Measurements from ENCODE around the gene HEATR5A. TPM values are rescaled to one million over a fixed set of nuclear protein-coding genes. Genes with fewer than 3 reads are reported as not detected.
"Not testable (repeated sequence)": the region's sequence is repeated elsewhere in the genome, so short reads cannot be mapped to it uniquely, and the experiment has no call there.

HEATR5A gene
- polyA plus RNA-seq, 3 donors = 13.1 to 21.0 (median 16.8) TPM

- Histone ChIP-seq H2AFZ (ENCODE audit: insufficient read depth, low read depth, low read length, poor library complexity, severe bottlenecking) (peak overlapping the region; percentile 6), H3K27me3 (ENCODE audit: control insufficient read depth in 2 of 2, insufficient read depth in 2 of 2, low read length in 2 of 2) (no peaks in the 10 kb centered on the region), H3K4me2 (replicated peaks; ENCODE audit: extremely low read depth, low read length, poor library complexity, severe bottlenecking) (no peak overlapping the region), H3K4me1 (ENCODE audit: control insufficient read depth in 1 of 2, insufficient read depth in 2 of 2, low read length in 2 of 2) (peaks cover 5 to 15% of the 10 kb centered on the region in 2 donors), H3K9me3 (replicated peaks in 1 of 2; ENCODE audit: control insufficient read depth in 1 of 2, insufficient read depth in 1 of 2, low read length in 2 of 2) (no peaks in the 10 kb centered on the region), H3K36me3 (replicated peaks in 1 of 2; ENCODE audit: control insufficient read depth in 1 of 2, insufficient read depth in 2 of 2, low read length in 2 of 2) (no peaks in the 10 kb centered on the region), H3K27ac (ENCODE audit: low read depth in 1 of 2, low read length in 2 of 2) (no peak overlapping the region), H3K4me3 (replicated peaks in 1 of 3; ENCODE audit: low read depth in 2 of 3, low read length in 3 of 3) (no peak overlapping the region), H4K20me1 (ENCODE audit: insufficient read depth, low read length) (no peaks in the 10 kb centered on the region), H3K79me2 (ENCODE audit: insufficient read depth, low read length) (no peaks in the 10 kb centered on the region), H3K9ac (ENCODE audit: insufficient read depth, low read length, poor library complexity, severe bottlenecking) (no peak overlapping the region)
- Mint-ChIP-seq H3K9me3 (peaks cover 0 to 4% (median 0%) of the 10 kb centered on the region in 7 donors), H3K4me3 (no peak overlapping the region), H3K27ac (no peak overlapping the region), H3K36me3 (peaks cover 0 to 3% of the 10 kb centered on the region in 2 donors), H3K4me1 (peaks cover 20% of the 10 kb centered on the region), H3K27me3 (ENCODE audit: low read depth in 3 of 3) (no peaks in the 10 kb centered on the region)
- intact Hi-C loops (cut with micrococcal nuclease) = no loop called here
- TF ChIP-seq CTCF (IDR thresholded peaks at IDR 0.05) = no peak
- DNase-seq = no peak
- WGBS (ENCODE audit: insufficient coverage) = no CpG with 5 or more reads among the region's 1 CpG
These were observed 163.2 kb downstream of the HEATR5A start for GRCh38 chr14:31257244-31257553.

- Mint-ChIP-seq H3K4me3 (no peak overlapping the region), H3K27me3 (ENCODE audit: low read depth in 3 of 3) (no peaks in the 10 kb centered on the region), H3K9me3 (peaks cover 0 to 4% (median 0%) of the 10 kb centered on the region in 7 donors), H3K36me3 (peaks cover 0 to 3% of the 10 kb centered on the region in 2 donors), H3K4me1 (peaks cover 18% of the 10 kb centered on the region), H3K27ac (no peak overlapping the region)
- no peak for DNase-seq
- TF ChIP-seq CTCF (IDR thresholded peaks at IDR 0.05) = no peak
- Histone ChIP-seq H3K27me3 (ENCODE audit: control insufficient read depth in 2 of 2, insufficient read depth in 2 of 2, low read length in 2 of 2) (no peaks in the 10 kb centered on the region), H3K4me3 (replicated peaks in 1 of 3; ENCODE audit: low read depth in 2 of 3, low read length in 3 of 3) (no peak overlapping the region), H3K36me3 (replicated peaks in 1 of 2; ENCODE audit: control insufficient read depth in 1 of 2, insufficient read depth in 2 of 2, low read length in 2 of 2) (no peaks in the 10 kb centered on the region), H4K20me1 (ENCODE audit: insufficient read depth, low read length) (no peaks in the 10 kb centered on the region), H3K27ac (ENCODE audit: low read depth in 1 of 2, low read length in 2 of 2) (no peak overlapping the region), H2AFZ (ENCODE audit: insufficient read depth, low read depth, low read length, poor library complexity, severe bottlenecking) (peak overlapping the region; percentile 6), H3K9me3 (replicated peaks in 1 of 2; ENCODE audit: control insufficient read depth in 1 of 2, insufficient read depth in 1 of 2, low read length in 2 of 2) (no peaks in the 10 kb centered on the region), H3K79me2 (ENCODE audit: insufficient read depth, low read length) (no peaks in the 10 kb centered on the region), H3K4me1 (ENCODE audit: control insufficient read depth in 1 of 2, insufficient read depth in 2 of 2, low read length in 2 of 2) (peaks cover 5 to 12% of the 10 kb centered on the region in 2 donors), H3K4me2 (replicated peaks; ENCODE audit: extremely low read depth, low read length, poor library complexity, severe bottlenecking) (no peak overlapping the region), H3K9ac (ENCODE audit: insufficient read depth, low read length, poor library complexity, severe bottlenecking) (no peak overlapping the region)
- WGBS (ENCODE audit: insufficient coverage) = no CpG with 5 or more reads among the region's 5 CpGs
- intact Hi-C loops (cut with micrococcal nuclease) = no loop called here
These were observed 163.7 kb downstream of the HEATR5A start for GRCh38 chr14:31256534-31257243.

DNA sequence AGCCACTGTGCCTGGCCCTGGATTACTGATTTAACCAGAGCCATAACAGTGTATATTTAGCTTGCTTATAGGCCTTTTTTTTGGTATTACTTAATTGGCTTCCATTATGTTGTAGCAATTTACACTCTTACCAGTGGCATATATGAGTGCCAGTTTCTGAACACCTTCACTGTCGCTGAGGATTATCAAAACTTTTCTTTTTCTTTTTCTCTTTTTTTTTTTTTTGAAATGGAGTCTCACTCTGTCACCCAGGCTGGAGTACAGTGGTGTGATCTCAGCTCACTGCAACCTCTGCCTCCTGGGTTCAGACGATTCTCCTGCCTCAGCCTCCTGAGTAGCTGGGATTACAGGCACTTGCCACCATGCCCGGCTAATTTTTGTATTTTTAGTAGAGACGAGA lies 164.4 kb downstream of the HEATR5A start:
- H3K9me3 Mint-ChIP-seq; H4K20me1 ChIP-seq (ENCODE audit: insufficient read depth, low read length); H3K4me2 ChIP-seq (replicated peaks; ENCODE audit: extremely low read depth, low read length, poor library complexity, severe bottlenecking); H3K4me1 ChIP-seq (ENCODE audit: control insufficient read depth in 1 of 2, insufficient read depth in 2 of 2, low read length in 2 of 2); H3K4me3 Mint-ChIP-seq; H2AFZ ChIP-seq (ENCODE audit: insufficient read depth, low read depth, low read length, poor library complexity, severe bottlenecking); H3K79me2 ChIP-seq (ENCODE audit: insufficient read depth, low read length); H3K4me3 ChIP-seq (replicated peaks in 1 of 3; ENCODE audit: low read depth in 2 of 3, low read length in 3 of 3); H3K27ac Mint-ChIP-seq; DNase-seq; H3K27me3 Mint-ChIP-seq (ENCODE audit: low read depth in 3 of 3); H3K9me3 ChIP-seq (replicated peaks in 1 of 2; ENCODE audit: control insufficient read depth in 1 of 2, insufficient read depth in 1 of 2, low read length in 2 of 2); intact Hi-C loops (cut with micrococcal nuclease); H3K36me3 ChIP-seq (replicated peaks in 1 of 2; ENCODE audit: control insufficient read depth in 1 of 2, insufficient read depth in 2 of 2, low read length in 2 of 2); H3K27me3 ChIP-seq (ENCODE audit: control insufficient read depth in 2 of 2, insufficient read depth in 2 of 2, low read length in 2 of 2); H3K27ac ChIP-seq (ENCODE audit: low read depth in 1 of 2, low read length in 2 of 2); H3K36me3 Mint-ChIP-seq; H3K9ac ChIP-seq (ENCODE audit: insufficient read depth, low read length, poor library complexity, severe bottlenecking): not testable (repeated sequence)
- H3K4me1 Mint-ChIP-seq = peaks cover 14% of the 10 kb centered on the region
- 94% methylated on average over 3 of the region's 4 CpGs for WGBS (ENCODE audit: insufficient coverage)

All from CD14-positive monocyte (primary cell).